ENCODE data around the gene GRPR.

The GRPR gene

DNA sequence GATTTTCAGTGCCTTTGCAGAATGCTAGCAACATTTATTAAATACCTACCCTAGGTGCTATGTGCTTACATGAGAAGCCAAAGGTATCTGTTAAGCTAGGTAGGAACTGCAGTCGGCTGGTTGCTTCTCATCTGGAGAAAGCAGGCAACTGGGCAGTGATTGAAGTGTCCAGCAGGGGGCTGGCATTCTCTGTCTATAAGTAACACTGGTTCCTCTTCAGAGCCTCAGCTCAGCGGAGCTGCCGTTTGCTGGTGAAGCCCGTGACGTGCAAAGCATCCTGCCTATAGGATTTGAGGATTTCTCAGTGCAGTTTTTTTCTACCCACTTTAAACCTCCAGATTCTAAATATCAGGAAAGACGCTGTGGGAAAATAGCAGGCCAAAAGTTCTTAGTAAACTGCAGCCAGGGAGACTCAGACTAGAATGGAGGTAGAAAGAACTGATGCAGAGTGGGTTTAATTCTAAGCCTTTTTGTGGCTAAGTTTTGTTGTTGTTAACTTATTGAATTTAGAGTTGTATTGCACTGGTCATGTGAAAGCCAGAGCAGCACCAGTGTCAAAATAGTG, at the start of gene GRPR:
Gene GRPR (plus strand): TSS at position 344 of the 565 bp plus-strand sequence. CDS start 389 bp downstream, outside the sequence.
- peak; percentile 45 for DNase-seq

DNA sequence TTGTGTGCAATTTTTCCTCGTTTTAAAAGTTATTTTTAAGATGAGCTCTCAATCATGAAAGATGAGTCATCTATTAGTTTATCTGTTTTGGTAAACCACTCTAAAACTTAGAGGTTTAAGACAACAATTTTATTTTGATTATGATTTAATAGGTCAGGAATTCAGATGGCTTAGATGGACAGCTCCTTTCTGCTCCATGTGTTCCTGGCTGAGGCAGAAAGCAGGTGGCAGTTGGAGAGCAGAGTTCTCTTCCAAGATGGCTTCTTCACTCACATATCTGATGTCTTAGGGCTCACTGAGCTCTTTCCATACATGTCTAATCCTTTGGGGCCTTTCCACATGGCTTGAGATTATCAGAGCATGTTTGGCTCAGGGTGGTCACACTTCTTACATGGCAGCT, 48.3 kb upstream of the GRPR start:
- DNase-seq = no peak

DNA sequence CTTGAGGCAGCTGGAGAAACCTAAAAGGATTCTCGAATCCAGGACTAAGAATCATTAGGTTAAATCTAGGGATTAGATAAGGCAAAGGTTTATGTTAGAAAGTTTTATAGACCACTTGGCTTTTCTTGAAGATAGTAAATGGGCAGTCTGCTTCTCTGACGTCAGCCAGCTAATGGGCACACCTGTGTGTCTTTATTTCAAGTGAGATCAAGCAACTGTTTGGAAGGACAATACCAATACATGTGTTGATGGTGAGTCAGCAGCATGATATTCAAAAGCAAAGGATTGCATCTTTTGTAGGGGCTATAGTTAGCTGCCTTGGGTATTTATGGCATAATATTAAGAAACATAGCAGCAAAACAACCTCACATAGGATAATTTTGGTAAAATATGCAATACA, 46.5 kb upstream of the GRPR start:
- DNase-seq = no peak

DNA sequence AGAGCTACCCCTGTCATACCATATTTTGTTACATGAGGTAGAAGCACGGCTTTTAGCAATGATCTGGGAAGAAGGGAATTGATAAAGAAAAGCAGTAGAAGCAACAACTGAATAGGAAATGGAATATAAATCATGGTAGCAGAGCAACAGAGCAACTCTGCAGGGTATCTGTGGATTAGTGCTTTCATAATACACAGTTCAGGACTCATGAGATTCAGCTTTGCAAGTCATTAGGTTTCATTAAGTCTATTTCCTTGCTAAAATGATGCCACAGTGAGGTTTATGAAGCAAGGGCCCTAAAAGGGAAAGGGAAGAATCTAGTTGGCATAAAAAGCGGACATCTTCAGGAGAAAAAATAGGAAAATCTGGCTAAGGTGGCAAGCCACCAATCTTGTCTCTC, 45.6 kb upstream of the GRPR start:
- DNase-seq = no peak

DNA sequence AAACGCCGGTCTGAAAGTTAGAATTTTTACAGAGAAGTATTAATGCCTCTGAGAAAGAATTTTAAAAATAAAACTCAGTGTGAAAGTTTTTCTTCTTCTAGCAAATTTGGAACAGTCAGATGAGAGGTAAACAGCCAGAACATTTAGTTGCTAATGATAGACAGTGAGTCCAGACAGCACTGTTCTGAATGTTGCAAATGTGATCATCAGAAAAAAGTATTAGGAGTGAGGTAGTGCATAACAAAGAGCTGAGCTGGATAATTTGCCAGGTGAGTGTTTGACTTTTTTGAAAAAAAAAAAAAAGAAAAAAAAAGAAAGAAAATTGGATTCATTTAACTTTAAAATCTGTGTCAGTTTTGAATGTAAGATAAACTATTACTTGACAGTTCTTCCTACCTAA, 42.0 kb upstream of the GRPR start:
- DNase-seq = no peak

DNA sequence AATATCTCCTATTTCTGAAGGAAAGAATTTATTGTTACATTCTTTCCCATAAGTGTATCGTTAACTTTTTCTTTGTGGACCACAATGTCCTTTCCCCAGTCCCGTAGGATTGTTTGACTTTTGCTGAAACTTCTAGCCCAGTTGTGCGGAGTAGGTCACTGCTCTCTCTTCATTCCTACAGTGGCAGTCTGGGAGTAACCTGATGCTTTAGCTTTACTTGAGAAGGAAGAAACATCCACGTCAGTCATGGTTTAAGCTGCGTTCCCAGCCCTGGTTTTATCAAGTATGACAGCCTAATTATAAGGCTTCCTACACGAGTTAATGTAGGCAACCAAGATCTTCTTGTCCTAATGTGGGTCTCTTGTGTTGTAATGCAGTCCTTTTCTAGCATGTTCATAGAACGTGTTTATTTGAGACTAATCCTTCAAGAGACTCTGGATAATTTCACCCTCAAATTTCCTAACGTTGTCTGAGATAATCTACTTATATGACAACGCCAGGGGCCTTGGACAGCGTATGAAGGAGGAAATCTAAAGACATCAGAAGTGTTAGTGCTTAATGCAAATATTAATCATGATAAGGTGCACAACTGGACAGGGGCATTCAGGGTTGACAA, 40.8 kb upstream of the GRPR start:
- no peak for DNase-seq

DNA sequence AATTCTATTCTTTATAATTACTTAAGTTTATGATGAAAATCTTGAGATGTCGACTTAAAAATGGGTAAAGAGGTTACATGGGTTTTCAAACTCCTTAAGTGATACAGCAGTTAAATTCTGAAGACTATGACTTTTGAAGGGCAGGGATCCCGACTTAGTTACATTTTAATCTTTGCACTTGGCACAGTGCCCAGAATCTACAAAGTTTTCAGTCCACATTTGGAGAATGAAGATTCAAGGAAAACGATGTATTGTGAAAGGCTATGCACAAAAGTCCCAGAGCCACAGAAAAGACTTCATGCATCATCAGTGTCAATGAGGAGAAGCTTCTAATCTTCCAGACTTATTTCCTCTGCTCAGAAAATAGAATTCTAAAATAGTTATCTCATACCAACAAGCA, 36.3 kb upstream of the GRPR start:
- no peak for DNase-seq

DNA sequence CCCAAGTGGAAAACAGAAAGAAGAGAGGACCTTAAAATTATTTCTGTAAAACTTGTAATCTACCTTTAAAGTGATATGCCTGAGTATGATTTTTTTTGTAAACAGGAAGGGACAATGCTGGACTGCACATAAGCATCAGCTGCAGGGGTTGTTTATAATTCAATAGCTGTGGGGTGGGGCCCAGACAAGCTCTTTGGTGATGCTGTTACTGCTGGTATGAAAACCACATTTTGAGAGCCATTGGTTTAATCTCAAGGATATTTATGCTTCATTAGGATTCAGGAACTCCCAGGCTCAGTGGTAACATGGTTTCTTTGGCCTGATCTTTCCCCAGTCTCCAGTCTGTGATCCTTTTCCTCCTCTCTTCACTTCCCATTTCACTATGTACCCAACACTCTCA, 34.3 kb upstream of the GRPR start:
- DNase-seq = no peak

DNA sequence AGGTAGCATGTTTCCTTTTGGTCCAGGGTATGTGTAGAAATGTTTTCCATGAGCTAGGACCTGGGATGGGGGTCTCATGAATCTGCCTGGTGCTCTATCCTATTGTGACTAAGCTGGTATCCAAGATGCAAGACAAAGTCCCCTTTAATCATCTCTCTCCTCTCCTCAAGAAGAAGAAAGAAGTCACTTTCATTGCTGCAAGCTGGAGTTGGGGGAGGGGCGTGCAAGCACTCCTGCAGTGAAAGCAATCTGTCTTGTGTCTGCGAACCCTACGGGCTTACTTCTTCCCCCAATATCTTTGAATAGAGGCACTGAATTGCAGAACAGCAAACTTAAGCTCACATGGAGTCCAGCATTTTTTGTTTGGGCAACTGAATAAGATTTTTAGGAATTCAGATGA, 27.2 kb upstream of the GRPR start:
- DNase-seq = no peak

DNA sequence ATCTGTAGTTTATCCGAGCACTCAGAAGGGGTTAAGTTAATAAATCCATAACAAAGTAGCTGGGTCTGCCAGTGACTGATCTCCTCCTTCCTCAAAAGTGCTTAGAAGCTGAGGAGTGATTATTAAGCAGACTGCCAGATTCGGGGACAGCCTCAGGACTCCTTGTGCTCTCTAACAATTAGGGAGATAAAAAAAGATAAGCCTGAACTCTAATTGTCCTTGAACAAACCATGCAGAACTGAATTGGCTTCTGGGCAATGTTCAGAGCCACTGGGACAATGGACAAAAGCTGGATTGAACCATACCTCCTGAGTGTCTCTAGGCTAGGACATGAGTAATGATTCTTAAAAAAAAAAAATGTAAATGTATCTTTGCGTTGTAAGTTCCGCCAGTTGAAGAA, 22.7 kb upstream of the GRPR start:
- no peak for DNase-seq

DNA sequence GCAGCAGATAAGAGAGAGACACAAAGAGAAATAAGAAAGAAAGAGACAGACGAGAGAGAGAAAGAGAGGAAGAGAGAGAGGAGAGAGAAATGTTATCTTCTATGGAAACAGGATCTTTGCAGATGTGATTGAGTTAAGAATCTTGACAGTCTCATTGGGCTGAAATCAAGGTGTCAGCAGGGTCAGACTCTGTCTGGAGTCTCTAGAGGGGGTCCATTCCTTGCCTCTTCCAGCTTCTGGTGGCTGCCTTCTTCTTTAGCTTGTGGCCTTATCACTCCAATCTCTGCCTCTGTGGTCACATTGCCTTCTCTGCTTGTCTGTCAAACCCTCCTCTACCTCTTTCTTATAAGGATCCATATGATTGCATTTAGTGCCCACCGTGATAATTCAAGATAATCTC, 21.8 kb upstream of the GRPR start:
- no peak for DNase-seq

DNA sequence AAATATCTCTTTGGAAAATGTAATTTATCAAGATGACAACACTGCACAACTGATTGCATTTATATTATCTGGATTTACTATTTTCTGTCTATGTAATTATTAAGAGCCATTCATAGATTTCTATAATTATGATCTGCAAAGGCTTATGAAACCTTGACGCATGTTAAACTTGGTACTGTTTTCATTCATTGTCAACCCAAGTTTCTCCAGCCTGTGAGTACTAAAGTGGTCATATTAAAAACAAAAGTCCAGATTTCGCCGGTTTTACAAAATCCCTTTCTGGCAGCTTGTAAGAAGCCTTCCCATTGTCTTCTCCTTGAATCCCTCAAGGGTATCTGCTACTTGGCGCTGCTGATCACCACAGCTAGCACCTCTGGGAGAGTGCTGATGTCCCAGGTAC, 19.7 kb upstream of the GRPR start:
- DNase-seq = no peak

DNA sequence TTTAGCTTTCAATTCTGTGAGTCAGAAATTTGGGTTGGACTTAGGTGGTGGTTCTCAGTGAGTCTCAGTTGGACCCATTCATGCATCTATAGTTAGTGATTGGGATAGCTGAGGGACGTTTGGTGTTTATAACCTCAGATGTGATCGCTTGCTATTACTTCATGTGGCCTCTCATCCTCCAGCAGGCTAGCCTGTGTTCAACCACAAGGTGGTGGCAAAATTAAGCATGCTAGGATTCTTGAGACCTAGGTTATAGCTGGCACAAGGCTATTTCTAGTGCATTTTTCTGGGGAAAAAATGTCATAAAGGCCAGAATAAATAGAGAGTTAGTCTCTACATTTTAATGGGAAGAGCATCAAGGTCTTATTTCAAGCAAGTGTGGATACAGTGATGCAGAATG, 10.9 kb upstream of the GRPR start:
- no peak for DNase-seq

DNA sequence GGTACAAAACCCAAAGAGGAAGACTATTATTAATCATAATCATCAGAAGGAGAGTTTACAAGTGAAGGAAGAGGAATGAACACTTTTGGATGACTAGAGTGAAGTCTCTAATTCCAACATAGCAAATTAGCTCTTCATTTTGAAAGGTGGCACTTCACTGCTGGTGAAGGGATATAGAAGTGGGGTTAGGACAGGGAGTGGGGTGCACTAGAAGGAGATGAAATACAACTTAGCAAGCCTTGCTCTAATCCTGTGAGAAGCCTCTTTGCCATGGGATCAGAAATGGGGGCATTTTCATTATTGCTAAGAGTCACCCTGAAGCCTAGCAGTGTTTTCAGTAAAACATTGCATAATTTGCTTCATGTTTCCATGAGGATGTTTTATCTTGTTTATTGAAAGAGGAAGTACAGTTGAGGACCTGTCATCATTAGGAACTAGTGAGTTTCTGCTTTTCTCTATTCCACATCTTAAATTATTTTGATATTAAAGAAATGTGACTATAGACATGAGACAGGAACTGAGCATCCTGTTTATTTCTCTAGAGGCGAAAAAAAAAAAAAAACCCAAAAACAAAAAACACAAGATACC, 9.3 kb upstream of the GRPR start:
- no peak for DNase-seq

DNA sequence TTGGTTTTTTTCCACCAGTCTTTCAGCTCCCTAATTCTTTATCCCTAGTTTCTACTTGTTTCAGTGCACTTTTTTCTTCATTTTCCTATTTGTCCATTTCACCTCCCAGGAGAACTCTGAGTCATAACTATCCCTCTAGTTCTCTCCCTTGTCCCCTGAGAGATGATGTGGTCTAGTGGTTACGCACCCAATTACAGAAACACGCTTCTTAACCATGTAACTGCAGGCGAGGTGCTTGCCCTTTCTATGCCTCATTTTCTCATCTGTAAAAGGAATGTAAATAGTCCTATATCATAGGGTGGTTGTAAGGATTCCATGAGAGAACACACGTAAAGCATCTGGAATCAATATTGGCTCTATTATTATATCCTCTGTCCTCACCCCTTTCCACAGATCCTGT, 8.8 kb upstream of the GRPR start:
- no peak for DNase-seq

DNA sequence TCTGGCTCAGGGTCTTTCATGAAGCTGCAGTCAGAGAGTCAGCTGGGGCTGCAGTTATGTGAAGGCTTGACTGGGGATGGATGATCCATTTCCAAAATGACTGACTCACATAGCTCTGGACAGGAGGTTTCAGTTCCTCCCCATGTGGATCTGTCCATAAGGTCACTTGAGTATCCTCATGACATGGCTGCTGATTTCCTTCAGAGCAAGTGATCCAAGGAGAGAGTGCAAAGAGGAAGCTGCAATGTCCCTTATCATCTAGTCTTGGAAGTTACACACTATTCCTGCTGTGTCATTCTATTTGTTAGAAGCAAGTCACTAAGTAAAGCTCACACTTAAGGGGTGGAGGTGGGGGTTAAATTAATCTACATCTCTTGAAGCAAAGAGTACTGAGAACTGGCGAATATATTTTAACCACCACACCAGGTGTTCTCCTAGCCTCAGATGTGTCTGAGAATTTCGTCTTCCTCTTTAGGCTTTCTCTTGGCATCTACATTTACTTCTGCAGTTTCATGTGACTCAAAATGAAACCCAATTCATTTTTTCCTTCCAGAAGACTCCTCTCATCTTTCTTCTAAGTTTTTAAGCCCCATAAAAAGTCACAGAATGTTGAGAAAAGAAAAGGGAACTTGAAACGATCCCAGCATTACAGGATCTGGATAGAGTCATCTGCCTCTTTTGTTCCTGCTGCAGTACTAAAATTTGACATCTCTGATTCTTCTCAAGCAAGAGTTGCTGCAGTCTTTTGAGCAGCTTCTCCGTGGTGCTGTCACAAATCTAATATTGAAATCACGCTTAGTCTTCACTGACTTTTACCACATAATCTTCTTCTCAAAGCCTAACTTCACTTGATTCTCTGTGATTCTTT, 3.8 kb upstream of the GRPR start:
- DNase-seq = no peak

DNA sequence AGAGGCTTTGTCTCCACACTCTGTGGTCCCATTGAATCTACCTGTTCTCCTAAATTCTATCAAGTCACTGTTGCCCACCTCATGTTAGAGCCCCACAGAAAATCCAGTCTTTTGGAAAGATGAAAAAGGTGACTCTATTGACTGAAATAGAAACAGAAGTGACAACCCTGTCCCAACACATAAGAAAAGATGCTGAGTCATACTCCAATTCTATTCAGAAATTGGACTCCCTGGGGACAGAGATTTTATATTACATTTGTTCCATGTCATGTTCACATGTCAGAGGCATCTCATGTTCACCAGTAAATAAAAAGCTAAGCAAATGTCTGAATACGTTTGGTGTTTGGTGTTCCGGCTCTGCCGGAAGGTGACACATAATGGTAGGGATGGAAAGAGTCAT, 2.9 kb upstream of the GRPR start:
- no peak for DNase-seq

DNA sequence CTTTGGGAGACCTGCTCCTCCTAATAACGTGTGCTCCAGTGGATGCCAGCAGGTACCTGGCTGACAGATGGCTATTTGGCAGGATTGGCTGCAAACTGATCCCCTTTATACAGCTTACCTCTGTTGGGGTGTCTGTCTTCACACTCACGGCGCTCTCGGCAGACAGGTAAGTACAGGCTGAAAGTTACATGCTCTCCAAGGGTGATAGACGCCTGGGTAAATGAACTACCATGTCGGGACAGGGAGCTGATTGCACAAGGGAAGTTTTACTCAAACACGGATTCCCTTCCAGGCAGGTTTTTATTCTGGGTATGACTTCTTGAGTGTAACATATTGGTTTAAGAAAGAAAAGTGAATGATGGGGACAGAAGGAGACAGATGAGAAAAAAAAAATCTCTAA, 836 bp downstream of the GRPR start:
- DNase-seq = no peak

DNA sequence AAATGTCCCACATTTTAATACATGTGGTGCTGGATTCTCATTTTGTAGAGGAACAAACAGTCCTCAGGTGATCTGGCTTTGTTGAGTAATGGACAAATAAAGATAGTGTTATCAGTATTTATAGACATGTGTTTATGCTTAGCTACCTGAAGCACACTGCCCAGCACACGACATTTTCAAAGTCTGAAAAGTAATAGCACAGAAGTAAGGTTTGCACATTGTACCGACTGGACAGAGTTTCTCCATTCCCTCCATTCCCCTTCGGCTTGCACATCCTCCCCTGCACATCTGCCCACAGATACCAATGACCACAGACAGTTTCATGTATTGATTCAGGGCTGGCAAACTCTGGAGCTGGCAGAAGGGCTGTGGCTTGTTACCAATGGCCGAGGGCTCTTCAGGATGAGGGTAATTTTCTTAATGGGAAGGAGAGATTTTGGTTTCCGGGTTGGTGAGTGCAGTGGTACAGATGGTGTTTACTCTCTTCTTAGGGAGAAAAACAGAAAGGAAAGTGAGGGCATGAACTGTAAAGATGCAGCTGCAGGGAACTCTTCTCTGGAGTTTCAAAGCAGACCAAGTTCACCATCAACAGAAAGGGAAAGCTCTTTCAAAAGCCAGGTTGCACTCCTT, 2.3 kb downstream of the GRPR start:
- DNase-seq = no peak

DNA sequence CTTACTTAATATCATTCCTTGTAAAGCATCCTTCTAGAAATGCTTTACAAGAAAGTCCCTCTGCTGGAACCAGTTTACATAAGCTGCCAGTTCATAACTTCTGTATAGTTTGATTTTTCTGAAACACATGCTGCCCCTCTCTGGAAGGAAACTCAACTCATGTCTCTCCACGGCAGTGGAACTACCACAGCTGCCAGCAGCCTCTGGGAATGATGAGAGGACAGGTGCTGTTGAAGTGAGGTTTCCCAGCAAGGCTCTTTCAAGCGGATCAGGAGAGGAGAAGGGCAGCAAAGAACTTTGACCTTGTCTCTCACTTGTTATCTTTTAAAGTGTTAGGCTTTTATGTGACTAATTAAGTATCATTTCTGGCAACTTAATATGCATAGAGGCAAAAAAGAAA, 7.3 kb downstream of the GRPR start:
- DNase-seq = no peak

DNA sequence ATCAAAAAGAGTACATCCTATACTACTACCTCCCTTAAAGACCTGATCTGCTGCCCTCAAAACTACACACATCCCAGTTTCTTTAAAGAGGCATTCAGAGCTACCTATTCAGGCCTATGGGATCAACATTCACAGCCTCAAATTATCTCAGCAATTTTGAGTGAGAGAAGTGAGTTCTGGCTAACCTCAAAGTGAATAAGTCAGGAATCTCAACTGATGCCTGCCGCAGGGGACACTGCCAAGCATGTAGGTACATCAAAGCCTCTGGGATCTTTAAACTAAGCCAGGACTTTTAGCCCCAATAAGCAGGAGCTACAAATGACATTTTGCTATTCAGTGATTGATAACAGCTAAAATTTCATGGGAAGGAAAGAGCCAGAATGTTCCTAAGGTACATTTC, 11.6 kb downstream of the GRPR start:
- no peak for DNase-seq

DNA sequence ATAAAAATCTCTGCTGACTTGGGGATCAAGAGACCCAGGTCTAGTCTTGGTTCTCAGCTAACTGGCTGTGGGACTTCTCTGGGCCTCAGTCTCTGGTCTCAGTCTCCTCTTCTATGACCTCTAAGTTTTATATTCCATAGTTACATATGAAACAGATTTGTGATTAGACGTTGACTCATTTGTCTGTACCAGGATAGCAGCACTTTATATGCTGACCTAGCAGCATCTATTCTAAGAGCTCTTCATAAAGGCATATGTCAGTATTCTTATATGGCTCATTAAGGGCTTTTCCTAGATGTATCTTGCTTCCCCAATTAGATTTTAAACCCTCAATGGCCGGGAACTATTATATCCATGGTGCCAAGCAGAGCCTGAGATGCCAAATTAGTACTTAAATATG, 12.7 kb downstream of the GRPR start:
- no peak for DNase-seq

DNA sequence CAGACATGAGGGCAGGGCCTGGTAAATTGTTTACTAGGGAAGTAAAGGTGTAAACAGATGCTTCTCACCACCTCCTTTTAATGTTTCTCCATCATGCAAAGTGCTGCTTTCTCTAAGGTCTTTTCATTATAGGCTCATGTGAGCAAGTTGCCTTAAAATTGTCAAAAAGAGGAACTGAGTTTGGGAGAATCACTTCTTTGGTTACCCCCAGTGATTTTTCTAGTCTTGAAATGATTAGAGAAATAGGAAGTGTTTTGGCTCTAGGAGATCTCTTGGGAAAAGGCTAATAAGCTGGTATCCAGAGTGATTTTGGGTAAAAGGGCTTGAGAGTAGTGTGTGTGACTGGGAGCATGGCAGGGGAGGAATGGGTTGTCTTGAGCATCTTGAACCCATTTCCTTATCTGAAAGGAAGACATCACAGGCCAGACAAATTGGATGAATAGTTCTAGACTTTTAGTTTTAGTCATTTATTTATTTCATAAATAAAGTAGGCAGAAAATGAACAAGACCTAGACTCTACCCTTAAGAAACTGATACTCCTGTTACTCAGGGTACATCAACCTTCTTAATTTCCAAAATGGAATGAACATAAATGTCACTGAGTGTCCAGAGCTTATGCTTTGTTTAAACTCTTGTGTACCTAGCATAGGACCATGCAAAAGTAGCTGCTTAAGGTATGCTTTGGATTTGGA, 14.2 kb downstream of the GRPR start:
- no peak for DNase-seq

Data from activated naive CD4-positive, alpha-beta T cell treated with Interleukin-2 at 50 U/mL for 16 hours (primary cell).